HG02852 (cell line): Measurements from ENCODE around the gene SIRT6.
A peak's percentile ranks its signal among the peaks of the same experiment; 100 is the strongest.
"Not testable (repeated sequence)": the region's sequence is repeated elsewhere in the genome, so short reads cannot be mapped to it uniquely, and the experiment has no call there.

Experiments
- ATAC-seq: cut with Tn5 transposase; IDR thresholded peaks from one replicate; pipeline ENCODE4 v1.9.1; 2021; ENCODE audit warnings: mild to moderate bottlenecking, moderate library complexity; ENCODE audit not compliant: unreplicated experiment

SIRT6 gene

DNA sequence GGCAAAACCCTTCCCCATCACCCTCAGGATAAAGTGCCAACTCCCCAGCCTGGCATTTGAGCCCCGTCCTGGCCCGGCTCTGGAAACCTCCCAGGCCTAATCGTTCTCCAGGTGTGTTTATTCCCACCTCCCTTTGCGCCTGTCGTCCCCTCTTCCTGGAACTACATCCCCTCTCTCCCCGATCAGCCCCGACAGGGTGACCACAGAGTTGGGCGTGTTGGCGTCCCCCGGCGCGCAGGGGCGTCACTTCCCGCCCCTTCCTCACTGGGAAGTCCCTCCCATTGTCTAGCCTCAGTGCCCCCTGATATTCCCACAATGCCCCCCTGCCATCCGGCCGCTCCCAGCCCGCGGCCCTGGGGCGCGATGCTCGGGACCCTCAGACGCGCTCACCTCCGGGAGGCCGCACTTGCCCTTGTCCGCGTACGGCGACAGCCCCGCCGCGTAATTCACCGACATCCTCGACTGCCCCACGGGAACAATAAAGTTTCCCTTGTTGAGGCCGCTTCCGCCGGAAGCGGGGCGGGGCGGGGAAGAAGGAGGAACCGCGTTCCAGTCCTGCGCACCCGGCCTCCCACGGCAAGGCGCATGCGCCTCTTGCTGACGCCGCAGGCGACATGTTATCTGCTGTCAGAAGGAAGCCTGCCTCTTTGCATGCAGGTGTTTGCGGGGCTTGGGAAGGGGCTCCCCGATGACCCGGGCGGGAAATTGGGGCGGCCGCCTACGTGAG, at the start of gene SIRT6, which contains the start of gene ANKRD24:
Gene SIRT6, minus strand, starts transcription at position 480 of the 727 bp plus-strand sequence. Its CDS starts 24 bp downstream, at position 456.
Gene ANKRD24, plus strand, starts transcription at position 606 of the 727 bp plus-strand sequence. CDS start 3,737 bp downstream, outside the sequence.
- ATAC-seq = peak; percentile 67

DNA sequence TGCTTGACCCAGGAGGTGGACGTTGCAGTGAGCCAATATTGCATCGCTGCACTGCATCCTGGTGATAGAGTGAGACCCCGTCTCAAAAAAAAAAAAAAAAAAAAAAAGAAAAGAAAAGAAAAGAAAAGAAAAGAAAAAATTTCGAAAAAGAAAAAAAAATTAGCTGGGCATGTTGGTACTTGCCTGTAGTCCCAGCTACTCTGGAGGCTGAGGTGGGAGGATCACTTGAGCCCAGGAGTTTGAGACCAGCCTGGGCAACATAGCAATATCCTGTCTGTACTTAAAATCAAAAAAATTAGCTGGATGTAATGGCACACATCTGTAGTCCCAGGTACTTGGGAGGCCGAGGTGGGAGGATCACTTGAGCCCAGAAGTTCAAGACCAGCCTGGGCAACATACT, 49.8 kb upstream of the SIRT6 start:
- ATAC-seq = not testable (repeated sequence)

DNA sequence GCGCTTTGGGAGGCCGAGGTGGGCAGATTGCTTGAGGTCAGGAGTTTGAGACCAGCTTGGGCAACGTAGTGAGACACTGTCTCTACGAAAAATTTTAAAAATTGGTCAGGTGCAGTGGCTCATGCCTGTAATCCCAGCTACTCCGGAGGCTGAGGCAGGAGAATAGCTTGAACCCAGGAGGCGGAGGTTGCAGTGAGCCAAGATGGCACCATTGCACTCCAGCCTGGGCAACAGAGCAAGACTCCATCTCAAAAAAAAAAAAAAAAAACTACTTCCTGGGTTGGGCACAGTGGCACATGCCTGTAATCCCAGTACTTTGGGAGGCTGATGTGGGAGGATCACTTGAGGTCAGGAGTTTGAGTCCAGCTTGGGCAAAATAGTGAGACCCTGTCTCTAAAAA, 49.2 kb upstream of the SIRT6 start:
- ATAC-seq = not testable (repeated sequence)

DNA sequence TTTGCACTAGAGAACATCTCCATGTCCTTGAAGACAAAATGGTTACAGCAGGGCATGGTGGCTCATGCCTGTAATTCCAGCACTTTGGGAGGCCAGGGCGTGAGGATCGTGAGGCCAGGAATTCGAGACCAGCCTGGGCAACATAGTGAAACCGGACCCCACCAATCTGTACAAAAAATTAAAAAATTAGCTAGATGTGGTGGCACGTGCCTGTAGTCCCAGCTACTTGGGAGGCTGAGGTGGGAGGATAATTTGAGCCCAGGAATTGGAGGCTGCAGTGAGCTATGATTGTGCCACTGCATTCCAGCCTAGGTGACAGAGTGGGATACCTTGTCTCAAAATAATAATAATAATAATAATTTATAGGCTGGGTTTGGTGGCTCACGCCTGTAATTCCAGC, 47.9 kb upstream of the SIRT6 start:
- ATAC-seq = not testable (repeated sequence)

DNA sequence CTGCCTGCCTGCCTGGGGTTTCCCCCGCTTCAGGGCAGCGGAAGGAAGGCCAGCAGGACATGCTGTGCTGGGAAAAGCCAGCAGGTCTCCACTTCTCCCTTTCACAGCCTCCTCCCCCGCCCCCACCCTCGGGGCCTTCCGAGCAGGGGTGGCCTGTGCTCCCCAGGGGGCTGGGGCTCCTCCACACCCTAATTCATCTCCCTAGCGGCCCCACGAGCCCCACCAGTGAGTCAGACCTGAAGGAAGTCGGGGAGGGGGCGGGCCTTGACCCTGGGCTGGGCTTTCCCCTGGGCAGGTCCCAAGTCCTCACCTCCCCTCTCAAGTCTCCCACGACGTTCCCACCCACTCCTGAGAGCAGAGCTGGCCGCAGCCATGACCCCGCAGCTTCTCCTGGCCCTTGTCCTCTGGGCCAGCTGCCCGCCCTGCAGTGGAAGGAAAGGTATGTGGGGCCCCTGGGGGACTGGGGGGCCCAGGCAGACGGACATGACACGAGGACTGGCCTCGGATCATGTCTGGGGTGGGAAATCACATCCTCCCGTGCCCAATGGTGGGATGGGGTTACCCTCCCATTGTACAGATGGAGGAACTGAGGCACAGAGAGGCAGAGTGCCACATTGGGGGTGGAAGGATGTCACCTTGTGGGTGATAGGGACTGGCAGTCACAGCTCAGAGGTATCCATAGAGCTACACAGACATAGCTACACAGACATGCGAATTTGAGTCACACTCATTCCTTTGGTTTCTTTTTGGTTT, 47.0 kb upstream of the SIRT6 start, which contains the start of gene EBI3:
Gene EBI3, plus strand, starts transcription at position 345 of the 753 bp plus-strand sequence. Its CDS starts 28 bp downstream, at position 373.
- ATAC-seq = peak; percentile 67

DNA sequence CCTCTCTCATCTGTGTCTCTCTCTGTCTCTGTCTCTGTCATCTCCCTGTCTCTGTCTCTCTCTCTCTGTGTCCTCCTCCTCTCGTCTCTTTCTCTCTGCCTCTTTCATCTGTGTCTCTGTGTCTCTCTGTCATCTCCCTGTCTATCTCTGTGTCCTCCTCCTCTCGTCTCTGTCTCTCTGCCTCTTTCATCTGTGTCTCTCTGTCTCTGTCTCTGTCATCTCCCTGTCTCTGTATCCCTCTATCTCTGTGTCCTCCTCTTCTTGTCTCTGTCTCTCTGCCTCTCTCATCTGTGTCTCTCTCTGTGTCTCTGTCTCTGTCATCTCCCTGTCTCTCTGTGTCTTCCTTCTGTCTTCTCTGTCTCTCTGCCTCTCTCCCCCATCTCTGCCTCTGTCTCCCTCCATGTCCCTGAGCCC, 46.4 kb upstream of the SIRT6 start:
- ATAC-seq = no peak

DNA sequence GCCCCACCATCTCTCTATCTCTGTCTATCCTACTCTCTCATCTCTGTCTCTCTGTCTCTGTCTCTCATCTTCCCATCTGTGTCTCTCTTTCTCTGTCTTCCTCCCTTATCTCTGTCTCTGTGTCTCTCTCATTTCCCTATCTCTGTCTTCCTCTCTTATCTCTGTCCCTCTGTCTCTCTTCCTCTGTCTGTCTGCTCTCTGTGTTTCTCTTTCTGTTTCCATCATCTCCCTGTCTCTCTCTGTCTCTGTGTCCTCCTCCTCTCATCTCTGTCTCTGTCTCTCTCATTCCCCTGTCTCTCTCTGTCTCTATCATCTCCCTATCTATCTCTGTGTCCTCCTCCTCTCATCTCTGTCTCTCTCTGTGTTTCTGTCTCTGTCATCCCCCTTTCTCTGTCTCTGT, 45.4 kb upstream of the SIRT6 start:
- ATAC-seq = no peak

DNA sequence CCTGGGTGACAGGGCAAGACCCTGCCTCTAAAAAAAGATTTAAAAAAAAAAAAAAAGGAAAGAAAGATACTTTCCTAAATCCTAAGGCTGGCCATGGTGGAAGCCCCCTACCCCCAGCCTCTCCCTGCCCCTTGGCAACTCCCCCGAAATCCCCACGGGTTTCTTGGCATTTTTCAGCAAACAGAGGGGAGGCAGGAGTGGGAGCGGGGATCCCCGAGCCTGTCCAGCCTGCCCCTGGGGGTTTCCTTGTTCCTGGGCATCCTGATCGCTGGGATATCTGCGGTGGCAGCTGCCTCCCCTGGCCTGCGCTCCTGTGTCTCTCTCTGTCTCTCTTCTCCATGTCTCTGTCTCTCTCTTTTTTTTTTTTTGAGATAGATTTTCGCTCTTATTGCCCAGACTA, 43.5 kb upstream of the SIRT6 start:
- no peak for ATAC-seq

DNA sequence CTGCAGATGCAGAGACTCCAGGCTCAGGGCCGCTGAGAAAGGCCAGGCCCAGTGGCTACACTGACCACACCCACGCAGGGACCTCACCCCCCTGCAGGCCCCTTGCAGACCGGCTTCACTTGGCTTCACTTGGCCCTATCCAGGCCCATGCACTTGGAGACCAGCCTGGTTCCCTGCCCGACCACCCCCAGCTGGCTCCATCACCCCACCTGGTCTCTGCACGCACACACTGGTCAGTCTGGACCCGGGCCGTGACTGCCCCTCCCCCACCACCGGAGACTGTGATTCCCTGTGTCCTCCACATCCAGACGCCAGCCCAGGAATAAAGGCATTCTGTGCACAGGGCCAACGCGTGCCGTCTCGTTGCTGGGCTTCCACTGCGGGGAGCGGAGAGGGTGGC, 42.1 kb upstream of the SIRT6 start:
- no peak for ATAC-seq

DNA sequence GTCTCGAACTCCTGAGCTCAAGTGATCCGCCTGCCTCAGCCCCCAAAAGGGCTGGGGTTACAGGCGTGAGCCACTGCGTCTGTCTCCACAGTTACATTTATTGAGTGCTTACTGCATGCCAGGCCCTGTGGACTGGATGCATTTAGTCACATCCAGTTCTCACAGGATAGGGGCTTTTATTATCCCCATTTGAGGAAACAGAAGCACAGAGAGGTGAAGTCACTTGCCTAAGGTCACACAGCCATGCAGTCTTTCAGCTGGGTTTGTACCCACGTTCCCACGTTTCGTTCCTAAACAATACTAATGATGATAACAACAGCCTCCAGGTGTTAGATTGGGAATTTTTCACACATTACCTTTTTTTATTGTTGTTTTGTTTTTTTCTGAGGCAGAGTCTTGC, 37.8 kb upstream of the SIRT6 start:
- ATAC-seq = no peak

DNA sequence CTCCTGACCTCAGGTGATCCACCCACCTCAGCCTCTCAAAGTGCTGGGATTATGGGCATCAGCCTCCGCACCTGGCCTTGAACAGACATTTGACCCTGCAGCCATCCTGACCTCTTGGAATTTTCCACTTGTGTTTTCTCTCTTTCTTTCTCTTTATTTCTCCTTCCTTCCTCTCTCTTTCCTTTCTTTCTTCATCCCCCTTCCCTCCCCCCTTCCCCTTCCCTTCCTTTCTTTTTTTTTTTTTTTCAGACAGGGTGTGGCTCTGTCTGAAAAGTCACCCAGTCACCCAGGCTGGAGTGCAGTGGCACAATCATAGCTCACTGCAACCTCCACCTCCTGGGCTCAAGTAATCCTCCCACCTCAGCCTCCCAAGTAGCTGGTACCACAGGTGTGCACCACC, 36.2 kb upstream of the SIRT6 start:
- ATAC-seq = not testable (repeated sequence)

DNA sequence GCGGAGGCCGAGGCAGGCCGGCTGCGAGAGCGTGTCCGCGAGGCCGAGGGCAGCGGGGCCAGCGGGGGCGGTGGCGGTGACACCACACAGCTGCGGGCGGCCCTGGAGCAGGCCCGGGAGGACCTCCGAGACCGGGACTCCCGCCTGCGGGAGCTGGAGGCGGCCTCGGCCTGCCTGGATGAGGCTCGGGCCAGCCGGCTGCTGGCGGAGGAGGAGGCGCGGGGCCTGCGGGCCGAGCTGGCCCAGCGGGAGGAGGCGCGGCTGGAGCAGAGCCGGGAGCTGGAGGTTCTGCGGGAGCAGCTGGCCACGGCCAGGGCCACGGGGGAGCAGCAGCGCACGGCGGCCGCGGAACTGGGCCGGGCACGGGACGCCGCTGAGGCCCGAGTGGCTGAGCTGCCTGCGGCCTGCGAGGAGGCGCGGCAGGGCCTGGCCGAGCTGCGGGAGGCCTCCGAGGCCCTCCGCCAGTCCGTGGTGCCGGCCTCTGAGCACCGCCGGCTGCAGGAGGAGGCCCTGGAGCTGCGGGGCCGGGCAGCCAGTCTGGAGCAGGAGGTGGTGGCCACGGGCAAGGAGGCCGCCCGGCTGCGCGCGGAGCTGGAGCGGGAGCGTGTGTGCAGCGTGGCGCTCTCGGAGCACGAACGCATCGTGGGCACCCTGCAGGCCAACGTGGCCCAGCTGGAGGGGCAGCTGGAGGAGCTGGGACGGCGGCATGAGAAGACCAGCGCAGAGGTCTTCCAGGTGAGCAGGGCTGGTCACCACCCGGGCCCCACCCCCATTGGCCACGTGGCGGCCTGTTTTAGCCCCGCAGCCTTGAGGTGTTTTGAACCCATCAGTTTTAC, 35.3 kb upstream of the SIRT6 start:
- ATAC-seq = no peak

DNA sequence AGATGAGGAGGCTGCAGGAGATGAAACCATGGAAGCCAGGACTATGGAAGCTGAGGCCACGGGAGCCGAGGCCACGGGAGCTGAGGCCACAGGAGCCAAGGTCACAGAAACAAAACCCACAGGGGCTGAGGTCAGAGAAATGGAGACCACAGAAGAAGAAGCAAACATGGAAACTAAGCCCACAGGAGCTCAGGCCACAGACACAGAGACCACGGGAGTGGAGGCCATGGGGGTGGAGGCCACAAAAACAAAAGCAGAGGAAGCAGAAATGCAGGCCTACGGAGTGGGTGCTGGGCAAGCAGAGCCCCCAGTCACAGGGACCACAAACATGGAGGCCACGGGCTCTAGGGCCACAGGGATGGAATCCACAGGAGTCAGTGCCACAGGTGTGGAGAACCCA, 34.5 kb upstream of the SIRT6 start:
- no peak for ATAC-seq

DNA sequence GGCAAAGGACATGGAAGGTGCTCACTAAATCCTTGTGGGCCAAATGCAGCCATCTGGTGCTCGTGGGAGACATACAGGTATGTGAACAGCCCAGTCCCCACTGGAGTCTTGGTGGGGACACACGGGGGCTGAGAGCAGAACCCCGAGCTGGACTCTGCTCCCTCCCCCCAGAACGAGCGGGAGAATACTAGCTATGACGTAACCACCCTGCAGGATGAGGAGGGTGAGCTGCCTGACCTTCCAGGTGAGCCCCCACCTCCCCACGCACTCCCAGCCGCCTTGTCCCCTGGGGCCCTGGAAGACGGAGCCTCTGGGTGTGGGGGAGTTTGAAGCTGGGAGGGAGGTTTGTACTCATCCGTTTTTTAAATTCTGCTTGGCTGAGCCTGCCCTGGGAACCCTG, 33.4 kb upstream of the SIRT6 start:
- no peak for ATAC-seq

DNA sequence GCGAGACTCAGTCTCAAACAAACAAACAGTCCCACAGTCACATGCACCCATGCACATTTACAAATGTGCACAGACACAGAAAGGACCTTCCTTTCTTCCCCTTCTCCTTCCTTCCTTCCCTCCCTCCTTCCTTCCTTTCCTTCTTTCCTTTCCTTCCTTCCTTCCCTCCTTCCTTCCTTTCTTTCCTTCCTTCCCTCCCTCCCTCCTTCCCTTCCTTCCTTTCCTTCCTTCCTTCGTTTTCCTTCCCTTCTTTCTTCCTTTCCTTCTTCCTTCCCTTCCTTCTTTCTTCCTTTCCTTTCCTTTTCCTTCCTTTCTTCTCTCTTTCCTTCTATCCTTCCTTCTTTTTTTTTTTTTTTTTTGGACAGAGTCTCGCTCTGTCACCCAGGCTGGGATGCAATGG, 30.8 kb upstream of the SIRT6 start:
- ATAC-seq = no peak

DNA sequence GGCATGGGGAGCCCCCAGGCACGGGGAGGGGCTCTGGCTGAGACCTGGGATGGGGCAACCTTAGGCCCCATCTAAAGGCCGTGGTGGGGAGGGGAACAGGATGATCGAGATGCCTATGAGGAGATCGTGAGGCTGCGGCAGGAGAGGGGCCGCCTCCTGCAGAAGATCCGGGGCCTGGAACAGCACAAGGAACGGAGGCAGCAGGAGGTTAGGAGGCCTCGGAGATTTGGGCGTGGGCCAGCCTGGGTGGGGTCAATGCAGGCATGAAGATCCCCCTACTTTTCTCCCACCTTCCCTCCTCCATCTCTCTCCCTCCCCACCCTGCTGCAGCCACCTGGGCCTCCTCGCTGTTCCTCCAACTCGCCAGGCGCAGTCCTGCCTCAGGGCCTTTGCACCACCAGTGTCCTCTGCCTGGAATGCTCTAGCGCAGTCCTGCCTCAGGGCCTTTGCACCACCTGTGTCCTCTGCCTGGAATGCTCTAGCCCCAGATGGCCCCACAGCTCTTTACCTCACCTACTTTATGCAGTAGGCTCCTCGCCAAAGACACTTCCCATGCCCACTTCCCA, 27.9 kb upstream of the SIRT6 start:
- no peak for ATAC-seq

DNA sequence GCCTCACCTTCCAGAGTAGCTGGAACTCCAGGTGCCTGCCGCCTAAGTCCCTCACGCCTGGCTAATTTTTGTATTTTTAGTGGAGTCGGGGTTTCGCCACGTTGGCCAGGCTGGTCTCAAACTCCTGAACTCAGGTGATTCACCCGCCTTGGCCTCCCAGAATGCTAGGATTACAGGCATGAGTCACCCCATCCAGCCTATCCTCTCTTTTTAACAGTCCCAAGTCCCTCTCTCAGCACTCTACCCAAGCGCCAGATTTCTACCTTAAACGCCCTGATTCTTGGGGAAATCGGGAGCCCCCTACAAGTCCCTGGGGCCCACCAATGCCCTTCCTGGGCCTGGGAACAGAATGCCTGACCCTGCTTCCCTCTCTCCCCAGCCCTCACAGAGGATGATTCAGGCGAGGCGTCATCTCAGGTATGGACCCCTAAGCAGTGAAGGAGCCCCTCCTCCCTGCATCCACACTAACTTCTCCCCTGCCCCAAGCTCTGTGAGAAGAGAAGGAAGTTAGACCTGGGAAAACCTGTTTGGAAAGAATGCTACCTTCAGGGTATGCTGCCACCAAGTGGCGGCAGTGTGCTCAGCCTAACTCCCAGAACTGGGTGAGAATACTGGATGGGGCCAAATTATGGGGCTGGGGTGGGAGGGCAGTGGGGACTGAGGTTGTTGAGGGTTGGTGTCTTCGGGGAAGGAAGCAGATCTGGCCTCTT, 26.2 kb upstream of the SIRT6 start:
- ATAC-seq = no peak

DNA sequence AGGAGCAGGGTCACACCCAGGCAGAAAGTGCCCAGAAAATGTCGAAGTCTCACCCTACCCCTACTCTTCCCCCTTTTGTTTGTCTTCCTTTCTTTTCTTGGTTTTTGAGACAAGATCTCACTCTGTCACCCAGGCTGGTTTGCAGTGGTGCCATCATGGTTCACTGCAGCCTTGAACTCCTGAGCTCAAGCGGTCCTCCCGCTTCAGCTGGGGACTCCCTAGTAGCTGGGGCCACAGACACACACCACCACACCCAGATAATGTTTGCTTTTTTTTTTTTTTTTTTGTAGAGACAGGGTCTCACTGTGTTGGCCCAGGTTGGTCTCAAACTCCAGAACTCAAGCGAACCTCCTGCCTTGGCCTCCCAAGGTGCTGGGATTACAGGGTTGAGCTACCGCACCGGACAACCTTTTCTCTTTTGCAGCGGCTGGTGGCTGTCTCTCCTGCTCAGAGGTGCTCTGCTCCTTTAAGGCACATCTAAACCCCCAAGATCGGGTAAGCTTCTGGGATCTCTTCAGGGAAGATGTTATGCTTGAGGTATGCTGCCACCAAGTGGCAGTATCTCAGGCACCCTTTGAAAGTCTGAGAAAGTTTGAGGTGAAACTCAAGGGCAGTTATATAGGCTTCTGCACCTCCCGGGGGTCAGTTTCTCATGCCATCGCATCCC, 24.6 kb upstream of the SIRT6 start:
- ATAC-seq = no peak

DNA sequence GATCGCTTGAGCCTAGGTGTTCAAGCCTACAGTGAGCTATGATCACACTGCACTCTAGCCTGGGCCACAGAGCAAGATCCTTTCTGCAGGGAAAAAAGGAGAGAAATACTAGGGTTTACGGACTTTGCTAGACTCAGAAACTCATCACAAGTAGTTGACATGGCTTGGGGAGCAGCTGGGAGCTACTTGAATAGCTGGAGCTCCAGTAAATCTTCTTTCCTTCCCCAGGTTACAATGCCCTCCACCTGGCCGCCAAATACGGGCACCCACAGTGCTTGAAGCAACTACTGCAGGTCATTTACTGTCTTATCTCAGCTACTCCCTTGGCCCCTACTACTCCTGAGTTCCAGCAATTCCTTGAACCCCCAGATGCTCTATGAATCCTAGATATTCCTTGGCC, 19.4 kb upstream of the SIRT6 start:
- no peak for ATAC-seq
